Hepatocyte (in vitro differentiated cells): ENCODE data around the gene CHD1.

Experiments
- EZH2 ChIP-seq: fragments of 200-600 bp; sonication (generic); IDR thresholded peaks from 2 replicates; pipeline ENCODE4 v1.6.1; 2016; ENCODE audit warnings: antibody characterized with exemption, mild to moderate bottlenecking, borderline replicate concordance
- EZH2phosphoT487 ChIP-seq: fragments of 200-600 bp; sonication (generic); IDR thresholded peaks from one replicate; pipeline ENCODE4 v1.6.1; 2018; ENCODE audit warnings: antibody characterized with exemption, mild to moderate bottlenecking, low read depth, moderate library complexity; ENCODE audit not compliant: unreplicated experiment, severe bottlenecking
- TF ChIP-seq, protein P1 (sequence below): fragments of 200-600 bp; sonication (generic); IDR thresholded peaks from 2 replicates; pipeline ENCODE4 v1.5.1; 2016; ENCODE audit warnings: antibody characterized with exemption, mild to moderate bottlenecking; ENCODE audit not compliant: poor library complexity

GRCh38 chr5:98933445-98934072 lies 4.8 kb upstream of the CHD1 start:
- TF ChIP-seq, protein P1, sequence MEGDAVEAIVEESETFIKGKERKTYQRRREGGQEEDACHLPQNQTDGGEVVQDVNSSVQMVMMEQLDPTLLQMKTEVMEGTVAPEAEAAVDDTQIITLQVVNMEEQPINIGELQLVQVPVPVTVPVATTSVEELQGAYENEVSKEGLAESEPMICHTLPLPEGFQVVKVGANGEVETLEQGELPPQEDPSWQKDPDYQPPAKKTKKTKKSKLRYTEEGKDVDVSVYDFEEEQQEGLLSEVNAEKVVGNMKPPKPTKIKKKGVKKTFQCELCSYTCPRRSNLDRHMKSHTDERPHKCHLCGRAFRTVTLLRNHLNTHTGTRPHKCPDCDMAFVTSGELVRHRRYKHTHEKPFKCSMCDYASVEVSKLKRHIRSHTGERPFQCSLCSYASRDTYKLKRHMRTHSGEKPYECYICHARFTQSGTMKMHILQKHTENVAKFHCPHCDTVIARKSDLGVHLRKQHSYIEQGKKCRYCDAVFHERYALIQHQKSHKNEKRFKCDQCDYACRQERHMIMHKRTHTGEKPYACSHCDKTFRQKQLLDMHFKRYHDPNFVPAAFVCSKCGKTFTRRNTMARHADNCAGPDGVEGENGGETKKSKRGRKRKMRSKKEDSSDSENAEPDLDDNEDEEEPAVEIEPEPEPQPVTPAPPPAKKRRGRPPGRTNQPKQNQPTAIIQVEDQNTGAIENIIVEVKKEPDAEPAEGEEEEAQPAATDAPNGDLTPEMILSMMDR, result no peak
- TF ChIP-seq EZH2 (no peak), EZH2phosphoT487 (no peak)
